ENCODE results near the gene ADGRV1. TPM values are rescaled to one million over a fixed set of nuclear protein-coding genes. Genes with fewer than 3 reads are reported as not detected.
A peak's percentile ranks its signal among the peaks of the same experiment; 100 is the strongest.

Gene ADGRV1
- total and polyA plus RNA-seq, 9 of the 15 experiments (the other 6 are each of a cell fraction or from before 2014, with no cell fraction given): 21.7 to 156 (median 58.2) TPM

DNA sequence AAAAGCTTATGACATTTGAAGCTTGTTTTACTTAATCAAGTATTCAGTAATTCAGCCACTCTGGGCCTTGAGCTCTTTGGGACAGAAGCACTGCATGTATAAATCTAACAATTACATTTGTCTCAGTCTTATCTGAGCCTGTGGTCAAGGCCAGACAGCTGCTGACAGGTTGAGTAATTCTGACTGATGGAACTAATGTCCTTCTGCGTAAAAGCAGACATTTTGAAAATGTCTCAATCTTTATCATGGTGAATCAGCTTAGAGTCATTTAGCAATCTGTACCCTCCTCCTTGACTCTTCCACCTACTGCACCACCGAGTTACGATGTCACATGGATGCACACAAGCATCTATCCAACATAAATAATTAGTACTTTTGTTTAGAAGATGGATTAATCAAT is 424.6 kb downstream of the ADGRV1 start (continued):
- peak; percentile 98 for TF ChIP-seq CC2D1A (IDR thresholded peaks at IDR 0.05)
- peak; percentile 86 for TF ChIP-seq ZFP36 (IDR thresholded peaks at IDR 0.05; ENCODE audit: low read depth, low read length, partially characterized antibody)
- no peak for TF ChIP-seq PTRF (tag; IDR thresholded peaks at IDR 0.05)
- TF ChIP-seq NCOA6 (IDR thresholded peaks at IDR 0.05): peak; percentile 52; the same call in 1 of the 2 replicates
- no peak for TF ChIP-seq HNRNPL (IDR thresholded peaks at IDR 0.05; ENCODE audit: low read depth, low read length)
- no peak for TF ChIP-seq HNRNPH1 (optimal IDR thresholded peaks at IDR 0.05; ENCODE audit: low read depth, low read length)
- no peak for TF ChIP-seq FUS (optimal IDR thresholded peaks at IDR 0.05; ENCODE audit: low read depth, low read length)
- TF ChIP-seq, protein P1, sequence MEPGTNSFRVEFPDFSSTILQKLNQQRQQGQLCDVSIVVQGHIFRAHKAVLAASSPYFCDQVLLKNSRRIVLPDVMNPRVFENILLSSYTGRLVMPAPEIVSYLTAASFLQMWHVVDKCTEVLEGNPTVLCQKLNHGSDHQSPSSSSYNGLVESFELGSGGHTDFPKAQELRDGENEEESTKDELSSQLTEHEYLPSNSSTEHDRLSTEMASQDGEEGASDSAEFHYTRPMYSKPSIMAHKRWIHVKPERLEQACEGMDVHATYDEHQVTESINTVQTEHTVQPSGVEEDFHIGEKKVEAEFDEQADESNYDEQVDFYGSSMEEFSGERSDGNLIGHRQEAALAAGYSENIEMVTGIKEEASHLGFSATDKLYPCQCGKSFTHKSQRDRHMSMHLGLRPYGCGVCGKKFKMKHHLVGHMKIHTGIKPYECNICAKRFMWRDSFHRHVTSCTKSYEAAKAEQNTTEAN (CRISPR knock-in tag; IDR thresholded peaks at IDR 0.05): no peak
- peak; percentile 71 to 82 for TF ChIP-seq MAZ (CRISPR knock-in tag; conservative IDR thresholded peaks at IDR 0.05 in 1 of 2, IDR thresholded peaks at IDR 0.05 in 1 of 2)
- TF ChIP-seq, protein P2, sequence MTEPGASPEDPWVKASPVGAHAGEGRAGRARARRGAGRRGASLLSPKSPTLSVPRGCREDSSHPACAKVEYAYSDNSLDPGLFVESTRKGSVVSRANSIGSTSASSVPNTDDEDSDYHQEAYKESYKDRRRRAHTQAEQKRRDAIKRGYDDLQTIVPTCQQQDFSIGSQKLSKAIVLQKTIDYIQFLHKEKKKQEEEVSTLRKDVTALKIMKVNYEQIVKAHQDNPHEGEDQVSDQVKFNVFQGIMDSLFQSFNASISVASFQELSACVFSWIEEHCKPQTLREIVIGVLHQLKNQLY (CRISPR knock-in tag; conservative IDR thresholded peaks at IDR 0.05): 0 out of 4 replicates have a peak, but pooled peaks of 1 of the 2 experiments have one; percentile 44
- TF ChIP-seq ATF1 (CRISPR knock-in tag; IDR thresholded peaks at IDR 0.05): no peak
- peak; percentile 93 for TF ChIP-seq ATF1 (tag; IDR thresholded peaks at IDR 0.05)
- TF ChIP-seq, protein P3, sequence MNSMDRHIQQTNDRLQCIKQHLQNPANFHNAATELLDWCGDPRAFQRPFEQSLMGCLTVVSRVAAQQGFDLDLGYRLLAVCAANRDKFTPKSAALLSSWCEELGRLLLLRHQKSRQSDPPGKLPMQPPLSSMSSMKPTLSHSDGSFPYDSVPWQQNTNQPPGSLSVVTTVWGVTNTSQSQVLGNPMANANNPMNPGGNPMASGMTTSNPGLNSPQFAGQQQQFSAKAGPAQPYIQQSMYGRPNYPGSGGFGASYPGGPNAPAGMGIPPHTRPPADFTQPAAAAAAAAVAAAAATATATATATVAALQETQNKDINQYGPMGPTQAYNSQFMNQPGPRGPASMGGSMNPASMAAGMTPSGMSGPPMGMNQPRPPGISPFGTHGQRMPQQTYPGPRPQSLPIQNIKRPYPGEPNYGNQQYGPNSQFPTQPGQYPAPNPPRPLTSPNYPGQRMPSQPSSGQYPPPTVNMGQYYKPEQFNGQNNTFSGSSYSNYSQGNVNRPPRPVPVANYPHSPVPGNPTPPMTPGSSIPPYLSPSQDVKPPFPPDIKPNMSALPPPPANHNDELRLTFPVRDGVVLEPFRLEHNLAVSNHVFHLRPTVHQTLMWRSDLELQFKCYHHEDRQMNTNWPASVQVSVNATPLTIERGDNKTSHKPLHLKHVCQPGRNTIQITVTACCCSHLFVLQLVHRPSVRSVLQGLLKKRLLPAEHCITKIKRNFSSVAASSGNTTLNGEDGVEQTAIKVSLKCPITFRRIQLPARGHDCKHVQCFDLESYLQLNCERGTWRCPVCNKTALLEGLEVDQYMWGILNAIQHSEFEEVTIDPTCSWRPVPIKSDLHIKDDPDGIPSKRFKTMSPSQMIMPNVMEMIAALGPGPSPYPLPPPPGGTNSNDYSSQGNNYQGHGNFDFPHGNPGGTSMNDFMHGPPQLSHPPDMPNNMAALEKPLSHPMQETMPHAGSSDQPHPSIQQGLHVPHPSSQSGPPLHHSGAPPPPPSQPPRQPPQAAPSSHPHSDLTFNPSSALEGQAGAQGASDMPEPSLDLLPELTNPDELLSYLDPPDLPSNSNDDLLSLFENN (IDR thresholded peaks at IDR 0.05; ENCODE audit: low read depth in 2 of 2, low read length in 2 of 2): peak in 1 of 2 experiments; percentile 99; a peak in 2 of 4 replicates
- no peak for TF ChIP-seq GABPB2 (CRISPR knock-in tag; conservative IDR thresholded peaks at IDR 0.05)
- TF ChIP-seq, protein P4, sequence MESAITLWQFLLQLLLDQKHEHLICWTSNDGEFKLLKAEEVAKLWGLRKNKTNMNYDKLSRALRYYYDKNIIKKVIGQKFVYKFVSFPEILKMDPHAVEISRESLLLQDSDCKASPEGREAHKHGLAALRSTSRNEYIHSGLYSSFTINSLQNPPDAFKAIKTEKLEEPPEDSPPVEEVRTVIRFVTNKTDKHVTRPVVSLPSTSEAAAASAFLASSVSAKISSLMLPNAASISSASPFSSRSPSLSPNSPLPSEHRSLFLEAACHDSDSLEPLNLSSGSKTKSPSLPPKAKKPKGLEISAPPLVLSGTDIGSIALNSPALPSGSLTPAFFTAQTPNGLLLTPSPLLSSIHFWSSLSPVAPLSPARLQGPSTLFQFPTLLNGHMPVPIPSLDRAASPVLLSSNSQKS (CRISPR knock-in tag; IDR thresholded peaks at IDR 0.05): peak; percentile 69; the same call in 1 of the 2 replicates
- no peak for TF ChIP-seq BRD9 (IDR thresholded peaks at IDR 0.05; ENCODE audit: low read depth, partially characterized antibody)
- TF ChIP-seq, protein P5, sequence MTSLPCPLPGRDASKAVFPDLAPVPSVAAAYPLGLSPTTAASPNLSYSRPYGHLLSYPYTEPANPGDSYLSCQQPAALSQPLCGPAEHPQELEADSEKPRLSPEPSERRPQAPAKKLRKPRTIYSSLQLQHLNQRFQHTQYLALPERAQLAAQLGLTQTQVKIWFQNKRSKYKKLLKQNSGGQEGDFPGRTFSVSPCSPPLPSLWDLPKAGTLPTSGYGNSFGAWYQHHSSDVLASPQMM (CRISPR knock-in tag; IDR thresholded peaks at IDR 0.05): no peak
- TF ChIP-seq, protein P6, sequence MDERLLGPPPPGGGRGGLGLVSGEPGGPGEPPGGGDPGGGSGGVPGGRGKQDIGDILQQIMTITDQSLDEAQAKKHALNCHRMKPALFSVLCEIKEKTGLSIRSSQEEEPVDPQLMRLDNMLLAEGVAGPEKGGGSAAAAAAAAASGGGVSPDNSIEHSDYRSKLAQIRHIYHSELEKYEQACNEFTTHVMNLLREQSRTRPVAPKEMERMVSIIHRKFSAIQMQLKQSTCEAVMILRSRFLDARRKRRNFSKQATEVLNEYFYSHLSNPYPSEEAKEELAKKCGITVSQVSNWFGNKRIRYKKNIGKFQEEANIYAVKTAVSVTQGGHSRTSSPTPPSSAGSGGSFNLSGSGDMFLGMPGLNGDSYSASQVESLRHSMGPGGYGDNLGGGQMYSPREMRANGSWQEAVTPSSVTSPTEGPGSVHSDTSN (CRISPR knock-in tag; IDR thresholded peaks at IDR 0.05; ENCODE audit: low read depth): peak; percentile 99
- TF ChIP-seq, protein P6 (tag; conservative IDR thresholded peaks at IDR 0.05; ENCODE audit: low read depth): peak; percentile 100

Data from K562 (cell line).